Brain microvascular endothelial cell (primary cell): Measurements from ENCODE around the gene PHACTR3.

Experiments used
- DNase-seq: peaks from one replicate; pipeline ENCODE4 v3.0.0-alpha.2; 2020
- H3K27ac ChIP-seq: fragments of 250-450 bp; sonication (Bioruptor Pico); 2 replicates; pipeline ENCODE4 v1.5.1; 2020; ENCODE audit warnings: mild to moderate bottlenecking, moderate library complexity
- H3K27me3 ChIP-seq: fragments of 250-450 bp; sonication (Bioruptor Pico); replicated peaks from 2 replicates; pipeline ENCODE4 v1.5.1; 2020; ENCODE audit warnings: mild to moderate bottlenecking
- H3K36me3 ChIP-seq: fragments of 250-450 bp; sonication (Bioruptor Pico); replicated peaks from 2 replicates; pipeline ENCODE4 v1.5.1; 2020; ENCODE audit warnings: mild to moderate bottlenecking
- H3K4me3 ChIP-seq: 2 replicates; pipeline ENCODE4 v1.5.1; 2011; ENCODE audit warnings: low read depth, mild to moderate bottlenecking, control low read depth, low read length, moderate library complexity
- CTCF ChIP-seq: IDR thresholded peaks from 2 replicates; pipeline ENCODE4 v1.5.1; 2011; ENCODE audit warnings: low read depth, mild to moderate bottlenecking, moderate library complexity, low read length, control low read depth, inconsistent platforms; ENCODE audit errors: missing control alignments
- in situ Hi-C: cut with HindIII; loops from 2 replicates; pipeline ENCODE4 v1.10.0; 2017; ENCODE audit warnings: low sequenced_read_pairs, low pct_ligation_motif_present

Gene PHACTR3

GRCh38 chr20:59746155-59746554 is 141.8 kb downstream of the PHACTR3 start:
- in situ Hi-C loops: no loop called here
- H3K36me3 ChIP-seq: no peaks in the 10 kb centered on the region
- H3K27me3 ChIP-seq: no peaks in the 10 kb centered on the region

GRCh38 chr20:59747671-59748515 is 143.6 kb downstream of the PHACTR3 start:
- H3K36me3 ChIP-seq: no peaks in the 10 kb centered on the region
- no peak for TF ChIP-seq CTCF
- no peak overlapping the region for H3K27ac ChIP-seq
- in situ Hi-C loops: no loop called here
- no peak overlapping the region for H3K4me3 ChIP-seq
- H3K27me3 ChIP-seq: no peaks in the 10 kb centered on the region
- no peak for DNase-seq

More at GRCh38 chr20:59746155-59746554, 141.8 kb downstream of the PHACTR3 start:
- DNase-seq: no peak
- no peak for TF ChIP-seq CTCF
- no peak overlapping the region for H3K4me3 ChIP-seq
- H3K27ac ChIP-seq: no peak overlapping the region

GRCh38 chr20:59748619-59749191 is 144.4 kb downstream of the PHACTR3 start:
- Histone ChIP-seq H3K4me3 (no peak overlapping the region), H3K27ac (no peak overlapping the region), H3K27me3 (no peaks in the 10 kb centered on the region), H3K36me3 (no peaks in the 10 kb centered on the region)
- no peak for TF ChIP-seq CTCF
- no peak for DNase-seq
- in situ Hi-C loops: no loop called here

GRCh38 chr20:59749301-59749700 is 145.0 kb downstream of the PHACTR3 start:
- TF ChIP-seq CTCF: no peak
- H3K36me3 ChIP-seq: no peaks in the 10 kb centered on the region
- DNase-seq: peak; percentile 3
- no peak overlapping the region for H3K27ac ChIP-seq
- no peaks in the 10 kb centered on the region for H3K27me3 ChIP-seq
- H3K4me3 ChIP-seq: no peak overlapping the region
- in situ Hi-C loops: no loop called here

GRCh38 chr20:59750209-59750840 is 146.0 kb downstream of the PHACTR3 start:
- no peak overlapping the region for H3K27ac ChIP-seq
- no peaks in the 10 kb centered on the region for H3K36me3 ChIP-seq
- H3K27me3 ChIP-seq: no peaks in the 10 kb centered on the region
- TF ChIP-seq CTCF: no peak
- H3K4me3 ChIP-seq: no peak overlapping the region
- in situ Hi-C loops: no loop called here
- DNase-seq: no peak
